Stimulated activated CD8-positive, alpha-beta memory T cell treated with anti-CD3 and anti-CD28 coated beads, Interleukin-7, amount 100 ng/mL, for 1 hour (primary cell): ENCODE measurements around the gene TRIM23.
A peak's percentile ranks its signal among the peaks of the same experiment; 100 is the strongest.
"Not testable (repeated sequence)": the region's sequence is repeated elsewhere in the genome, so short reads cannot be mapped to it uniquely, and the experiment has no call there.

Experiments used
- DNase-seq, 2 donors: peaks; one replicate each; pipeline ENCODE4 v3.0.0-alpha.2; 2020; ENCODE audit warnings: low read depth in 2 of 2

Gene TRIM23

GRCh38 chr5:65624025-65624570 lies at the start of gene TRIM23:
TSS of gene TRIM23 (minus strand) at chr5:65624333. CDS start at chr5:65624274, 59 bp downstream.
- DNase-seq: peak; percentile 82 to 86

- no peak for DNase-seq
Observed at GRCh38 chr5:65672796-65673195, 48.7 kb upstream of the TRIM23 start.

- no peak for DNase-seq
Observed at GRCh38 chr5:65668696-65669095, 44.6 kb upstream of the TRIM23 start.

GRCh38 chr5:65663804-65664521 lies 39.8 kb upstream of the TRIM23 start:
- DNase-seq: no peak

GRCh38 chr5:65654713-65655112 lies 30.6 kb upstream of the TRIM23 start:
- DNase-seq: no peak

- DNase-seq: no peak
Observed at GRCh38 chr5:65651144-65651543, 27.0 kb upstream of the TRIM23 start.

- DNase-seq: no peak
Observed at GRCh38 chr5:65647941-65648340, 23.8 kb upstream of the TRIM23 start.

GRCh38 chr5:65646938-65647337 lies 22.8 kb upstream of the TRIM23 start:
- no peak for DNase-seq

- DNase-seq: no peak
Observed at GRCh38 chr5:65640240-65640639, 16.1 kb upstream of the TRIM23 start.

GRCh38 chr5:65630981-65631380 lies 6.8 kb upstream of the TRIM23 start:
- DNase-seq: no peak

- DNase-seq: no peak
Observed at GRCh38 chr5:65625743-65626142, 1.6 kb upstream of the TRIM23 start.

GRCh38 chr5:65624571-65625555 lies 730 bp upstream of the TRIM23 start, which contains the start of the genes SHLD3 and TRAPPC13:
TSS of gene SHLD3 (plus strand) at chr5:65625027. CDS start at chr5:65629588, 4,561 bp downstream.
TSS of gene TRAPPC13 (plus strand) at chr5:65625027. CDS start at chr5:65625061, 34 bp downstream.
- peak; percentile 54 to 65 for DNase-seq

GRCh38 chr5:65623482-65623881 lies 651 bp downstream of the TRIM23 start:
- no peak for DNase-seq

- DNase-seq: not testable (repeated sequence)
Observed at GRCh38 chr5:65621961-65622360, 2.2 kb downstream of the TRIM23 start.

- no peak for DNase-seq
Observed at GRCh38 chr5:65620021-65620420, 4.1 kb downstream of the TRIM23 start.

- DNase-seq: no peak
Observed at GRCh38 chr5:65612298-65612907, 11.7 kb downstream of the TRIM23 start.

- no peak for DNase-seq
Observed at GRCh38 chr5:65611524-65611923, 12.6 kb downstream of the TRIM23 start.

- not testable (repeated sequence) for DNase-seq
Observed at GRCh38 chr5:65601761-65602160, 22.4 kb downstream of the TRIM23 start.

- DNase-seq: no peak
Observed at GRCh38 chr5:65588694-65589093, 35.4 kb downstream of the TRIM23 start.

GRCh38 chr5:65577141-65577540 lies 47.0 kb downstream of the TRIM23 start:
- no peak for DNase-seq

- no peak for DNase-seq
Observed at GRCh38 chr5:65570598-65571226, 53.4 kb downstream of the TRIM23 start.
